Brain pericyte (primary cell): ENCODE measurements around the gene SLC9A4.

Source experiments
- DNase-seq: peaks from one replicate; pipeline ENCODE4 v3.0.0-alpha.2; 2012; ENCODE audit warnings: low read depth, low spot score

Gene SLC9A4, protein sequence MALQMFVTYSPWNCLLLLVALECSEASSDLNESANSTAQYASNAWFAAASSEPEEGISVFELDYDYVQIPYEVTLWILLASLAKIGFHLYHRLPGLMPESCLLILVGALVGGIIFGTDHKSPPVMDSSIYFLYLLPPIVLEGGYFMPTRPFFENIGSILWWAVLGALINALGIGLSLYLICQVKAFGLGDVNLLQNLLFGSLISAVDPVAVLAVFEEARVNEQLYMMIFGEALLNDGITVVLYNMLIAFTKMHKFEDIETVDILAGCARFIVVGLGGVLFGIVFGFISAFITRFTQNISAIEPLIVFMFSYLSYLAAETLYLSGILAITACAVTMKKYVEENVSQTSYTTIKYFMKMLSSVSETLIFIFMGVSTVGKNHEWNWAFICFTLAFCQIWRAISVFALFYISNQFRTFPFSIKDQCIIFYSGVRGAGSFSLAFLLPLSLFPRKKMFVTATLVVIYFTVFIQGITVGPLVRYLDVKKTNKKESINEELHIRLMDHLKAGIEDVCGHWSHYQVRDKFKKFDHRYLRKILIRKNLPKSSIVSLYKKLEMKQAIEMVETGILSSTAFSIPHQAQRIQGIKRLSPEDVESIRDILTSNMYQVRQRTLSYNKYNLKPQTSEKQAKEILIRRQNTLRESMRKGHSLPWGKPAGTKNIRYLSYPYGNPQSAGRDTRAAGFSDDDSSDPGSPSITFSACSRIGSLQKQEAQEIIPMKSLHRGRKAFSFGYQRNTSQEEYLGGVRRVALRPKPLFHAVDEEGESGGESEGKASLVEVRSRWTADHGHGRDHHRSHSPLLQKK

DNA sequence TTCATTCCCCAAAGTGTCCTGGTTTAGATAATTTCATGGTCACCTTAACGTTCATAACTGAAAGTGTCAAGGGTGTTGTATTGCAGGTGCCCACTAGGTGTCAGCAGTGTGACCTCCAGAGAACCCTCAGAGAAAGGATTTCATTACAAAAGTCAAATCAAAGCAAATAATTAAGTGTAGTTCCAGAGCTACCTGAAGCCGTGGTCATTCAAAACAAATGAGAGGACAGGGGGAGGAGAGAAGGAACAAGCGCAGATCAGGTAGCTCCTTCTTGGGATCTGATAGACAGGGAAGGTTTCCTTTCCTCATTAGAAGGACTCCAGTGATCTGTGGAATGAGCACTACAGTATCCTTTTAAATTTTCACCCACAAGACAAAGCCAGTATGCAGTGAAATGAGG, at the start of gene SLC9A4:
TSS of gene SLC9A4 (plus strand) at position 207 of the 400 bp plus-strand sequence. CDS start 534 bp downstream, outside the sequence.
- no peak for DNase-seq

DNA sequence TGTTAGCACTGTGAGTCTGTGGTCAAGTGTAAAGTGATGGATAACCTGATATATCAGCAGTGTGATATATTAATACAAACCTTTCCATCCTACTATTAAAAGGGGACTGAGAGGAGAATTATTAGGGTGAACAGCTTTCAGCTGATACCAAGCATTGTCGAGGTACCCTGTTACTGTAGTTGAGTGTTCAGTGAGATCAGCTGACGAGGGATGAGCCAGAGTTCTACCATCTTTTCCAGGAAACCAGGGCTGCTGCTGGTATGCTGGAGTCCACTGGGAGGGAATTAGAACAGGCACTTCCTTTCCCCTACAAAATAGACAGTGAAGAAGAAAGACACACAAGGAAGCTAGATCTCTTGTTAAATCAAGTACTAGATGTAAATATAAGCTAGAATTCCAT, 49.7 kb upstream of the SLC9A4 start:
- no peak for DNase-seq

DNA sequence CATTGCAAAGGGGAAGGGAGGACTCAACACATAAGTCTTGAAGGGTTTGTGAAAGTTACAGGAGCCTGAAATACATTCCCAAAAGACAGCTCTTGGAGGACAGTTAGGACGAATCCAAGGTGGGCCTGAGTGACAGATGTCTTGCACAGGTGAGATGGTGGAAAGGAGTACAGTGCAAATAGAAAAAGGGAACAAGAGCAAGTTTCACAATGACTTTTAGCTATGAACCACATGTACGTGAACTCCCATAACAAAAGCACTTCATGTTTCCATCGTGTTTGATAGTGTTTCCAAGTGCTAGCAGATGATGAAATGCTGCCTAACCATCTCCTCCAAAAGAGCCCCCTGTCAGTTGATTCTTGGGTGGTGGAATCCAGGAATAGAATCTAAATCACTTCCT, 48.3 kb upstream of the SLC9A4 start:
- no peak for DNase-seq

DNA sequence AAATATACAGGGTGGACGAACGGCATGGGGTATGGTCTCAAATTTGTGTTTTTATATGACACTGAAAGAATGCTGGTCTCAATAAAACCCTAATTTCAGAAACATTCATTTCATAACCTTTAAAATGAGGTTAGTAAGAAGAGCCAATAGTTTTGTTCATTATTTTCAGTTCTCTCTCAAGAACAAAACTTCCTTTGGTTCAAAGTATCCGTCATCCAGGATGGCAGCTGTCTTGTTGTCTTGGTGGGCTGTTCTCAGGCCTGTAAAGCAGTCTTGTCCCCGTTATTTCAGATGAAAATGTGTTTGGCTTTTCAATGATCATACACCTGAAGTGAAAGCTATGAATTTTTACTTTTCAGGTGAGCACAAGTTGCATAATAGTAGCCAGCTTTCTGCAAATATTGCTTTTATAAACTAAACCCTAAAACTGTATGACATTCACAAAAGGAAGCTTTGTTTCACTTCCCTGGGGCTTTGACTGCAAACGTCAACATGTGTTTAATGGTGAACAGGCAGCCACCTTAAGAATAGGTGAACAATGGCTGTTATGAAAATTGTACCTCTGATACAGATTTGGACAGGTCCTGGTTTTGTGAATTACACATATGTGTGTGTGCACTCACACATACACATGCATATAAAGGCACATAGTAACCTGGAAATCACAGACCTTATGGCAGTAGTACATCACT, 47.4 kb upstream of the SLC9A4 start:
- DNase-seq: no peak

DNA sequence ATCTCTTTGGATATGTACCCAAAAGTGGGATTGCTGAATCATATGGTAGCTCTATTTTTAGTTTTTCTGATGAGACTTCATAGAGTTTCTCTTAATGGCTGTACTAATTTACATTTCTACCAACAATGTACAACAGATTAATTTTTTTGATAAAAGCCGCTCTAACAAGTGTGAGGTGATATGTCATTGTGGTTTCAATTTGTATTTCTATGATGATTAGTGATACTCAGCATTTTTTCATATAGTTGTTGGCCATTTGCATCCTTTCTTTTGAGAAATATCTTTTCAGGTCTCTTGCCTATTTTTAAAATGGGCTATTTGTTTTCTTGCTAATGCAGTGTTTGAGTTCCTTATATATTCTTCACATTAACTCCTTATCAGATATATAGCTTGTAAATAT, 45.8 kb upstream of the SLC9A4 start:
- no peak for DNase-seq

DNA sequence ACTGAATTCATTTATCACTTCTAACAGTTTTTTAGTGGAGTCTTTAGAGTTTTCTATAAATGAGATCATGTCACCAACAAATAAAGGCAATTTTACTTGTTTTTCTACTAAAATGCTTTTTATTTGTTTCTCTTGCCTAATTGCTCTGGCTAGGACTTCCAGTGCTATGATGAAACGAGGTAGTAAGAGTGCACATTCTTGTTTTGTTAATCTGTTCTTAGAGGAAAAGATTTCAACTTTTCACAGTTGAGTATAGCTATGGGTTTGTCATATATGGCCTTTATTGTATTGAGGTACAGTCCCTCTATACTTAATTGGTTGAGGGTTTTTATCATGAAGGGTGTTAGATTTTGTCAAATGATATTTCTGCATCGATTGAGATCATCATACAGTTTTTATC, 44.5 kb upstream of the SLC9A4 start:
- no peak for DNase-seq

DNA sequence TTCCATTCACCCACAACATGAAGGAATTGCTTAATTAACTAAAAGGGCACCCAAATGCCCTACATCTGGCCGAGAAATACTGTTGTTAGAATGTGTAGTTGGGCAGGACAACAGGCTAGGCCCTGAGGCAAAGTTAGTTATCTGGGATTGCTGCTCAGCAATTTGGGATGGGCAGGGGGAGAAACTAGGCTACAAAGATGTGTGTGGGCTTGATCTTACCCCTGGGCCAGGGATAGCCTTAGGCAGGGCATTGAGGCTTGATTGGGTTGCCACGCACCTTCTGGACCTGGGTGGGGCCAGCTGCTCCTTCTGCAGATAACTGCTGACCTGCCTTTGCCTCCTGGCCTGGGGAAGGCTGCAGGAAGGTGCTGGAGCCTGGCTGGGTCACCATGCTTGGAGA, 40.6 kb upstream of the SLC9A4 start:
- DNase-seq: no peak

DNA sequence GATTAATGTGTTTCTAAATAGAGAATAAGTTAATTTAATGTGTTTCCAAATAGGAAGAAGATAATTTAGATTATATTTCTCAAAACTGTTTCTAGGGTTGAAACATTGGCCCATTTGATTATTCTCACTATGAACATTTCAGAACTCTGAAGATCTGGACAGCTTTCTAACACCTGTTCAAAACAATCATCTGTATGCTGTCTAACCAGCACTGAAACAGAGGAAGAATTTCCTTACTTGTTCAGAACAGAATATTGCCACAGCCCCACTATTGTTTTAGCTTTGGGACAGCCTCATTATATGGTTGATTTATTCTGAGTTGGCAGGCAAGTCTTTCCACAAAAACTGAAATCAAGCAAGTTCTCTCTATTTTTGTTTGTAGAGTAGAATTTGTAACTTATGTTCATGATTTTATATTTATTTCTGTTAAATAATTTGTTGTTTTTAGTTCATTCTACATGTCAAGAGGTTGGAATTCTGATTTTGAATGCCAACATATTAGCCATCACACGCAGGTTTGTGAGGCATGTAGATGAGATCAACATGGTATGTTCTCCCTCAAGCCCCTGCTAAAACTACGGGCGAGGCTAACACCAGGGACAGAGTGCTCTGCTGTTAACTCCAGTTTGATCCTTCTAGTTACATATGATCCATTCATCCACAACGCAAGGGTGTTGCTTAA, 38.9 kb upstream of the SLC9A4 start:
- DNase-seq: no peak

DNA sequence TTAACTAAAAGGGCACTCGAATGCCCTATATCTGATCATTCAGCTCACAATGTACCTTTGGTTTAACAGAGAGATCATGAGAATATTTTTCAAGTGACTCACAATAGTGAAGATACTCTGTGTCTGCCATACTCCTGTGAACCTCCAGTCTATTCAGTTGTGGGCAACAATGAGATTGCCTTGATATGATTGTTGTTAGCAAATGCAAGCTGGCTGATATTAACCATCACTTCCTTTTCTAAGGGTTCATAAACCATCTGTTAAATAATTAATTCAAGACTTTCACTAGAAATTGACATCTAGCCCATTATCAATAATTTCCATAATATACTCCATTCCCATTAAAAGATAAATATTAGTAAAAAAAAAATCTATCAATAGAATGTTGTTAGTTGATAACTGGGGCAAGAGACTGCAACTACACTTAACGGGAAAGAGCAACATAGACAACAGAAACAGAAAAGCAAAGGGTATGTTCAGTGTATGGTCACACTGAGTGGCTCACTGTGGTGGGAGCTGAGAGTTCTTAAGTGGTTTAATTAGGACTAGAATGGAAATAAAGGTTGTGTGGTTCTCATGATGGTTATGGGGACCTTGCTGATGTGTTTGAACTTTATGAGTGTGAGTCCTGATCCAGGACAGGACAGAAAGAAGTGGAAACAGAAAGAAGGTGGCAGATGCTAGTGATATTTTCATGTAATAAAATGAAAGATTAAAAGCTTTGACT, 38.2 kb upstream of the SLC9A4 start:
- DNase-seq: no peak

DNA sequence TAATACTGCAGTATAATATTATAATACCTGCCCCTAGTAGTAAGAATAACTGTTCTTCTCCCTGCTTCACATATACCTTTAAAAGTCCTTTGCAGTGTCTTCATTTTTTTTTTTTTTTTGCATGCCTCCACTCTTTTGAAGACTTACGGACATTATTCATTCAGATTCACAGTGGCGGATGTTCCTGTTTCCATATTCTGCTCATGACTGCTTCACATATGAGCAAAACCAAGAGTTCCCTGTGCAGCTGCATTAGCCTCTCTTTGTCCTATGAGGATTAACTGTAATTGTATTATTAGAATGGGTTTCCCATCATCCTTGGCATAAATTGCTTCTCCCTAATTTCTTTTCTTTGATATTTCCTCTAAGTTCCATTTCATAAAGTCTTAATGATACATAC, 37.3 kb upstream of the SLC9A4 start:
- no peak for DNase-seq

DNA sequence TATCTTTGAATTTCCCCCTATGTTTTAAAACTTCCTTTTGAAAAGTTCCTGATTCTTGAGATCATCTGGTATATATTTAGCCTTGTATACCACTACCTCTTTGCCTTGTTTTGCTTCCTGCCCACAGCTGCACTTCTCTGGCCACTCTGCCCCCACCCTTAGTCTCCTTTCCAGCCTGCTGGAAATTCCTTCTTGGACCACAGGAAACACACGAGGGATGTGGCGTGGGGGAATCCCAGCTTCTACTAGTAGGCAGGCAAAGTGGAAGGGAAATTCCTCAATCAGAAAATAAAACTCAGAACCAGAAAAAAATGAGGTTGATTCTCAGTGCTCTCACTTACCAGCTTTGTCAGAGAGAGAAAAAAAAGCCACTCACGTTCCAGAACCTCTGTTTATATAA, 36.7 kb upstream of the SLC9A4 start:
- DNase-seq: no peak

DNA sequence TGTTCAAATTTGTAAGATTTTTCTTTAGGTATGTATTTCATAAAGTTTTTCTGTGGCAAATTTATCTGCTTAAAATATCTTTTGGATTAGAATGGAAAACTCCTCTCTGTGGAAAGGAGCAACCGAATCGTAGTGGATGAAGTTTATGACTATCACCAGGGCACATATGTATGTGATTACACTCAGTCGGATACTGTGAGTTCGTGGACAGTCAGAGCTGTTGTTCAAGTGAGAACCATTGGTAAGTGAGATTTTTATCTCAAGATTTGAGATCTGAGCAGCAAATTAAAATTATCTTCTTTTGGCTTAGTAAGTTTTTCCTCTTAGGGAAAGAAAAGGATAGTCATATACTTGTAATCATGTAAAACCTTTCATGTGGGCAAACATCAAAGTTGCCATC, 35.9 kb upstream of the SLC9A4 start:
- DNase-seq: no peak

DNA sequence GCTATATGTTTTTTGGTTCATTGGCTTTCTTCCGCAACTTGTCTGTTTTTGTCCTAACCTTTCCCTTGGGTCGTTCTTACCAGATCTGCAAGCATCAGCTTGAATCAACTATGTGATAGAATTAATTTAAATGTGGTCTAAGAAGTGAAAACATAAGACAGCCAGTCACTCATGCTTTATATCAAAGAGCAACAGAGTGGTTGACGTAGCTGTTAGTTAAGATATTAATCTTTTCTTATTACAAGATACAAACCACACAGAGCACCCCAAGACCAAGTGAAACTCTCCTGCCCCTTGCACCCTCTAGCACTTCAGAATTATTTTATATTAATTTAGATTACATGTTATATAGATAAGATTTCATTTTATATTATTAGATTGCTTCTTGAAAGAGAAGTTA, 34.9 kb upstream of the SLC9A4 start:
- no peak for DNase-seq

DNA sequence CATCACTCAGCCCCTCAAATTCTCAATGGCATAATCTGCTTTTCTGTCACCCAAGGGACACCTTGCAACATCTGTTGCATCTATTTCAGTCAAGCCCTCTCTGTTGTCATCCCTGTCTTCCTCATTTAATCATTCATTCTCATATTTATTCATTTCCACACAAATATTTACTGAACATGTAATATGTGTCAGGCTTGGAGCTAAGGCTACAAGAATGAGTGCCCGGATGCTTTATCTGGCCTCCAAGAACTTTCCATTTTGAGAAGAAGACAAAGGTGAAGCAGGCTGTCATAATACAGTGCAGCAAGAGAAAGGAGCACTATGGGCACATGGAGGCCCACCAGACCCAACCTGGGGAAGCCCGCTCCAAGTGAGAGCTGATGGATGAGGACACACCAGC, 34.4 kb upstream of the SLC9A4 start:
- DNase-seq: no peak

DNA sequence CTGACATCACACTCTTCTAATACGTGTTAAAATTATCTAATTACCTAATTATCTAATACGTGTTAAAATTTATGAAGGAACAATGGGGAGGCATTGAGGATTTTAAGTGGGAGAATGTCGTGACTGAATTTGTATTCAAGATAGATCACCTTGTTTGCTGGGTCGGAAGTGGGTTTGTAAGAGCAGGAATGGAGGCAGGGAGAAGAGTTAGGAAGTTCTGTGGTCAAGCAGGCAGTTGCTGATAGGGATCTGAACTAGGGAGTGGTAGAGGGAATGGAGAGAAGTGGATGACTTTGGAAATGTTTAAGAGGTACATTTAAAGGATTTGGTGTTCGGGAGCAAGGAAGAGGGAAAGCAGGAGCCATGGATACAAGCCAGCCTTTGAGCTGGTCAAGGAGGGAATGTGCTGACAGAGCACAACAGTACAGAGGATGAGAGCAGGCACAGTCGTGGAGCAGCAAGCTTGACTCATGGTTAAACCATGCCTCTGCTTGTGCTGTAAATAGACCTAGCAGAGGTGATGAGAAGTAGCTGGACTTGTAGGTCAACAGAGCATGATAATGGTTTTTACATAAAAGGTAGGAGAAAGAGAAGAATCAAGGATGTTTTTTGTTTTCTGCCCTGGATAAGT, 33.8 kb upstream of the SLC9A4 start:
- no peak for DNase-seq

DNA sequence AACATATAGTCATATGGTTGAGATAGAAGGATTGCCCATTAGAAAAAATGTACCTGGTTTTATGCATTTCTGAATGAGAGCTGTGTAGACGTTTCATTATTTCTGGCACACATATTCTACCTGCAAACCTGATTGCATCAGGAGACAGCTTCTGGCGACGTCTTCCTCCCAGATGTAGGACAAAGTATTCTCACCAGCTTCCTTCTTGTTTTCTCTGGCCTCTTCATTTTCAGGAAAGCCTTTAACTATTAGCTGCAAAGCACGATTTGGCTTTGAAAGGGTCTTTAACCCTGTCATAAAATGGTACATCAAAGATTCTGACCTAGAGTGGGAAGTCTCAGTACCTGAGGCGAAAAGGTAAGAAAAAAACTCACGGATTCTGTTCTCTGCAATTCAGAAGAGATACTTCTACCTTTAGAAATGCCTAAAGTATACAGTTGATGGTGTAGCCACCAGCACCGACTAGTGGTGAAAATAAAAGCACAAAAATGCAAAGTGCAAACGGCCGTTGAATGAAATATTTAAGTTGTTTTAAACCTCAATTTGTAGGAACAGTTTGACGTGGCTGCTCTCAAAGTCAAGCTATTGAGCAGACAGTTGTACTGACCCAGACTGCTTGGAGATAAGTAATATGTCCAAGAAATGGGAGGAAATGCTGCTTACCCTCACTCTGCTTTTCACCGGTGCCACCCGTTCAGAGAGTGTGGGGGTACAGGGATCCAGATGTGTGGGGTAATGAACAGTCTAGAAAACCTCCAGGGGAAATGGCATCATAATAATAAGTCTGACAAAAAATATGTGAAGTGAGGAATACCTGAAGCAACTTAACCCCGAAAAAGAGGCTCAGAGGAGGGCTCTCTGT, 29.8 kb upstream of the SLC9A4 start:
- DNase-seq: no peak

DNA sequence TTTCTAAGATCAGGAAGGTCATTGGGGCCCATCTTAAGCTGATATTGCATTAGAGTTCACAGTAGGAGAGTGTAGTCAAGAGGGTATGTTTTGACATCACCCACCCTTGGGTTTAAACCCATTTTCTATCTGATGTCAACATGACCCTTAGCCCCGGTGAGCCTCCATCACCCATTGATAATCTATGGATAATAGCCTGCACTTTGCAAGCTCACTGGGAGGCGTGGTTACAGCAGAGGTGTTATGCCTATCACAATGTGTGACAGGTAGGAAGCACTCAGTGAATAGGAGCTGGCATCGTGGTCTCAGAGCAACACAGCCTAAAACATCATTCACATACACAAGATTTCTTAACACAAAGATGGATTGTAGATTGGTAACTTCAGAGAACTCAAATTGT, 28.8 kb upstream of the SLC9A4 start:
- DNase-seq: no peak

DNA sequence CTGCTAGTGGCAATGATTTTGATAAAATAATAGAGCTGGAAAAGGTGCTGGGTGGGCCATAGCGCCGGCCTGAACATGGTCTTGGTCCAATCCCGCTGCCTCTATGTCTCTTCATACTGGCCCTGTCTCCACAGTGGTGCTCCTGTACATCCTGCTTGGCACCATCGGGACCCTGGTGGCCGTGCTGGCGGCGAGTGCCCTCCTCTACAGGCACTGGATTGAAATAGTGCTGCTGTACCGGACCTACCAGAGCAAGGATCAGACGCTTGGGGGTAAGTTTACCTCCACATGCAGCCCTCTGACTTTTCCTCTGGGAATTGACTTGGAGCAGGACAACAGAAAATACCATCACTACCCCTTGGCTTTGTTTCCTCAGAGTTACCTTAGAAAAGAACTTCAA, 26.1 kb upstream of the SLC9A4 start:
- no peak for DNase-seq

DNA sequence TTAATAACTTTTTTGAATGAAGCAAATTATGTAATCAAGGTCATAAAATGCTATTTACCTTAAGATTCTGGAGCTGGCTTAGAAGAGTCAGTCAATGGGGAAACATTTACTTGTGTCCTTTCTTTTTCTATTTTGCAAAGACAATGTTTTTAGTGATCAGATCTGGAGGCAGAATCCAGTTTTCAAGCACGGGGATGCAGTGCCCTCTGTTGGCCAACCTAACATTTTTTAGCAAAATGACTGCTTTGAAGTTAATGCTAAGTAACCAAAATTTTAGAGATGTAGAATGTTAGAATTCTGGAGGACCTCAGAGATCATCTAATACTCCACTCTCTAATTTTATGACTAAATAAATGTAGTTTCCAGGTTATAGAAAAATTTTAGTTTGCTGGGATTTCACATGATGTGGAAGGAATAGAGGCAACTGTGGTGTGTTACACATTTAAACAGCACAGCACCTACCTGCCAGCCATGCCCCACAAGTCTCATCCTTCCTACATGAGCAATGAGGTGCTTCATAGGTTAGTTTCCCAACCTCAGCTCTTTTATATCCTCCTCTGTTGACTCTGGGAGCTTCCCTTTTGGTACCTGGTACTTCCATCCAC, 23.6 kb upstream of the SLC9A4 start:
- DNase-seq: no peak
